Ishikawa (cell line): ENCODE results near the gene GRAMD1B.

Experiments
- CEBPB ChIP-seq: IDR thresholded peaks from 2 replicates; pipeline ENCODE4 v1.6.1; 2012
- CREB1 ChIP-seq: IDR thresholded peaks from 2 replicates; pipeline ENCODE4 v1.6.1; 2012; ENCODE audit warnings: low read depth
- EGR1 ChIP-seq: IDR thresholded peaks from 2 replicates; pipeline ENCODE4 v1.6.1; 2012
- EP300 ChIP-seq: IDR thresholded peaks from 2 replicates; pipeline ENCODE4 v1.6.1; 2012; ENCODE audit warnings: borderline replicate concordance
- FOXM1 ChIP-seq: IDR thresholded peaks from 2 replicates; pipeline ENCODE4 v1.6.1; 2012; ENCODE audit warnings: low read depth, borderline replicate concordance
- MAX ChIP-seq: IDR thresholded peaks from 2 replicates; pipeline ENCODE4 v1.6.1; 2012
- NFIC ChIP-seq: IDR thresholded peaks from 2 replicates; pipeline ENCODE4 v1.6.1; 2012
- RAD21 ChIP-seq: IDR thresholded peaks from 2 replicates; pipeline ENCODE4 v1.6.1; 2012; ENCODE audit warnings: low read depth
- TAF1 ChIP-seq: IDR thresholded peaks from 2 replicates; pipeline ENCODE4 v1.6.1; 2012; ENCODE audit warnings: low read depth, mild to moderate bottlenecking
- TCF12 ChIP-seq: IDR thresholded peaks from 2 replicates; pipeline ENCODE4 v1.6.1; 2012; ENCODE audit warnings: low read depth
- TEAD4 ChIP-seq: IDR thresholded peaks from 2 replicates; pipeline ENCODE4 v1.6.1; 2012
- YY1 ChIP-seq: IDR thresholded peaks from 2 replicates; pipeline ENCODE4 v1.6.1; 2012; ENCODE audit warnings: low read depth
- ZBTB7A ChIP-seq: IDR thresholded peaks from 2 replicates; pipeline ENCODE4 v1.6.1; 2012; ENCODE audit warnings: low read depth
- TF ChIP-seq, protein P1 (sequence below): IDR thresholded peaks from 2 replicates; pipeline ENCODE4 v1.6.1; 2012
- TF ChIP-seq, protein P2 (sequence below): IDR thresholded peaks from 2 replicates; pipeline ENCODE4 v1.6.1; 2012; ENCODE audit warnings: low read depth, mild to moderate bottlenecking

The GRAMD1B gene

DNA sequence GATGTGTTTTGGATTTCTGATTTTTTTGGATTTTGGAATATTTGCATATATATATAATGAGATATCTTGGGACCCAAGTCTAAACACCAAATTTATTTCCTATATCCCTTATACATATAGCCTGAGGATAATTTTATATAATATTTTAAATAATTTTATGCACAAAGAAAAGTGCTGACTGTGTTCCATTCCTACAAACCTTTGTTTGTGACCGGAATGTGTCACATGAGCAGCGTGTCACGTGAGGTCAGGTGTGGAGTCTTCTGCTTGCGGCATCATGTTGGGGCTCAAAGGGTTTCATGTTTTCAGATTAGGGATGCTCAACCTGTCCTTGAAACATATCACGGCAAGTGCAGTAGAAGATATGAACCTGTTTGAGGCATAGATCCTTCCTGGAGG is 158.8 kb downstream of the GRAMD1B start:
- TF ChIP-seq FOXM1: no peak
- TF ChIP-seq, protein P1, sequence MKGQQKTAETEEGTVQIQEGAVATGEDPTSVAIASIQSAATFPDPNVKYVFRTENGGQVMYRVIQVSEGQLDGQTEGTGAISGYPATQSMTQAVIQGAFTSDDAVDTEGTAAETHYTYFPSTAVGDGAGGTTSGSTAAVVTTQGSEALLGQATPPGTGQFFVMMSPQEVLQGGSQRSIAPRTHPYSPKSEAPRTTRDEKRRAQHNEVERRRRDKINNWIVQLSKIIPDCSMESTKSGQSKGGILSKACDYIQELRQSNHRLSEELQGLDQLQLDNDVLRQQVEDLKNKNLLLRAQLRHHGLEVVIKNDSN: 0 out of 2 replicates have a peak, but pooled peaks have one; percentile 32

GRCh38 chr11:123590296-123590912 is 160.3 kb downstream of the GRAMD1B start:
- TF ChIP-seq FOXM1 (no peak), ZBTB7A (no peak), RAD21 (no peak), EP300 (no peak), NFIC (no peak), TEAD4 (no peak), EGR1 (no peak), CEBPB (no peak), CREB1 (no peak), MAX (no peak), TAF1 (no peak), TCF12 (no peak)
- TF ChIP-seq, protein P1: no peak
- TF ChIP-seq, protein P2, sequence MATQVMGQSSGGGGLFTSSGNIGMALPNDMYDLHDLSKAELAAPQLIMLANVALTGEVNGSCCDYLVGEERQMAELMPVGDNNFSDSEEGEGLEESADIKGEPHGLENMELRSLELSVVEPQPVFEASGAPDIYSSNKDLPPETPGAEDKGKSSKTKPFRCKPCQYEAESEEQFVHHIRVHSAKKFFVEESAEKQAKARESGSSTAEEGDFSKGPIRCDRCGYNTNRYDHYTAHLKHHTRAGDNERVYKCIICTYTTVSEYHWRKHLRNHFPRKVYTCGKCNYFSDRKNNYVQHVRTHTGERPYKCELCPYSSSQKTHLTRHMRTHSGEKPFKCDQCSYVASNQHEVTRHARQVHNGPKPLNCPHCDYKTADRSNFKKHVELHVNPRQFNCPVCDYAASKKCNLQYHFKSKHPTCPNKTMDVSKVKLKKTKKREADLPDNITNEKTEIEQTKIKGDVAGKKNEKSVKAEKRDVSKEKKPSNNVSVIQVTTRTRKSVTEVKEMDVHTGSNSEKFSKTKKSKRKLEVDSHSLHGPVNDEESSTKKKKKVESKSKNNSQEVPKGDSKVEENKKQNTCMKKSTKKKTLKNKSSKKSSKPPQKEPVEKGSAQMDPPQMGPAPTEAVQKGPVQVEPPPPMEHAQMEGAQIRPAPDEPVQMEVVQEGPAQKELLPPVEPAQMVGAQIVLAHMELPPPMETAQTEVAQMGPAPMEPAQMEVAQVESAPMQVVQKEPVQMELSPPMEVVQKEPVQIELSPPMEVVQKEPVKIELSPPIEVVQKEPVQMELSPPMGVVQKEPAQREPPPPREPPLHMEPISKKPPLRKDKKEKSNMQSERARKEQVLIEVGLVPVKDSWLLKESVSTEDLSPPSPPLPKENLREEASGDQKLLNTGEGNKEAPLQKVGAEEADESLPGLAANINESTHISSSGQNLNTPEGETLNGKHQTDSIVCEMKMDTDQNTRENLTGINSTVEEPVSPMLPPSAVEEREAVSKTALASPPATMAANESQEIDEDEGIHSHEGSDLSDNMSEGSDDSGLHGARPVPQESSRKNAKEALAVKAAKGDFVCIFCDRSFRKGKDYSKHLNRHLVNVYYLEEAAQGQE: no peak

DNA sequence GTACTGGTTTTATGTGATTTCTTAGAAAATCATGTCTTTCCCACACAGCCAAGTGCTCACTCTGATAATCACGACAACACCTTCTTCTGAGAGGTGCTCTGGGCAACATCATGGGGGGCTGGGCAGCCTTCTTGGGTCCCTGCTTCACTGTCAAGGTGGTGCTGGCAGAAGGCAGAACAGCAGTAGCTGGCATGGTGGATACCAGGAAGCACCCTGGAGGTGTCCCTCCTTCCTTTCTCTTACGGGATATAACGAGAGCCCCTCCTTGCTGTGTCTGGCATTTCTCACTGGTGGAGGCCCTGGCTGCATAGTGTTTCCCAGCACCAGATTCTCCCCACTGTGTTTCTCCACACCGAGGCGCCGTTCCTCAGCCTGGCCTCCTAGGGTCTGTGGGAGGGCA is 163.5 kb downstream of the GRAMD1B start:
- TF ChIP-seq MAX (no peak), YY1 (no peak), ZBTB7A (no peak), EP300 (no peak), RAD21 (no peak), FOXM1 (no peak), CEBPB (no peak), TAF1 (no peak), NFIC (no peak), CREB1 (no peak), EGR1 (no peak), TEAD4 (no peak), TCF12 (no peak)
- TF ChIP-seq, protein P2: no peak
- TF ChIP-seq, protein P1: no peak

DNA sequence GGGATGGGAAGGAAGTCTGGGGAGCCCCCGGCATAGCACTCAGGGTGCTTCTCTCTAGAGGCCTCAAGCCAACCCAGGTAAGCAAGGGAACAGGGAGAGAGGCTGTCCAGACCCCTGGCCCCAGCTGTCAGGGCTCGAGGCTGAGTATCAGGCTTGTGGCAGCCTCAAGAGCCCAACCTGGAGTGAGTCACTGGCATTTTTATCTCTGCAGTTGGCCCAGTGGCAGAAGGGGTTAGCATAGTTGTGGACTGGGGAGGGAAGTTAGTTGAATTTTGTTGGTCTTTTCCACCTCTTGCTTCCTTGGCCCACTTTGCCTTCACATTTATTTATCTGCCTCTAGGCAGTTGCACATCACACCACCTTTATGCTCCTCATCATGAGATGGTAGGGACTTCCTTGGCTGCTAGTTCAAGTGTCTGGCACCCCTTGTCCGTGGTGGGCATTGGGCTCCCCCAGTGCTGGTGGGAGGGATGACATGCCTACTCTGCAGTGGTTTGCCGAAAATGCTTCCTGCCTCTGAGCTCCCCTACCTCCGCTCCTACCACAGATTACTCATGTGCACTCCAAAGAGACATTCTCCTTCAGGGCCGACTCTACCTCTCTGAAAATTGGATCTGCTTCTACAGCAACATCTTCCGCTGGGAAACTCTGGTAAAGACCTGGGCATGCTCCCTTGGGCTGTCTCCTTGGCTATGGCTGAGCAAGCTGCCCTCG is 164.3 kb downstream of the GRAMD1B start:
- TF ChIP-seq ZBTB7A: no peak
- no peak for TF ChIP-seq EP300
- TF ChIP-seq EGR1: no peak
- TF ChIP-seq, protein P1: no peak
- no peak for TF ChIP-seq CEBPB
- no peak for TF ChIP-seq CREB1
- TF ChIP-seq TEAD4: no peak
- TF ChIP-seq, protein P2: no peak
